T-helper 1 cell (primary cell): ENCODE data around the gene PRR18.

Source experiments
- DNase-seq, 5 donors: peaks; one replicate each; pipeline ENCODE4 v3.0.0-alpha.2; 2012 to 2020

PRR18 gene

DNA sequence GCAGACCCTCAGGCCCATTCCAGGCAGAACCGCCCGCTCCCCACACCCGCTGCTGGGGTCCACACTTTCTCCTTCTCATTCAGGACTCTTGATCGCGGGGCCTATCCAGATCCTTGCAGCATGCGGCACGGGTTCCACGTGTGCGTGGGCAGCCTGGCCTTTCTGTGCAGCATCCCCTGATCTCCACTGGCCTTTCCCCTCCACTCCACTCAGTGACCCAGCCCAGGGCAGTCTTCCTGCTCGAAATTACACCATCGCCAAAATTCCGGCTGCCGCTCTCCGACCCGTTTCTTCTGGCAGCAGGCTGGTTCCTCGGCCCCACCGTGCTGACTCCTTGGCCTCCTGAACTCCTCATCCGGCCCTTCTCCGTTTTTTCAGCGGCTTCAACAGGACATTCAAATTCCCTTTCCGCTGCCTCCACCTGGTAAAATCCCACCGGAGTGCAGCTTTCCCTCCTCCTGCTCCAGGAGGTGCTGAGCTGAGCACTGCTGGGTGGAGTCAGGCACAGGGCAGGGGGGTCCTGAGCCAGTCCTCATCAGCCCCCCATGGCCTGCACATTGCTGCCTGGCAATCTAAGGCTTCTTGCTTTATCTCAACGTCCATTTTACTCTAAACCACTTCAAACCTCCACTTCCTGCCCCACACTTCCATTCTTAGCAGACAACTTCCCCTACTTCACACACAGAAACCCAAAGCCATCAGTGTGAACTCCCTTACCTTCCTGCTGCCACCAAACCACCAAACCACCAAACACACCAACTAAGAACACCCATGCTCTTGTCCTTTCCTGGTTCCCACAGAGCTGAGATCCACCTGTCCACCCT lies 25.2 kb upstream of the PRR18 start:
- DNase-seq: peak in 2 of 5 donors; percentile 16 to 81

DNA sequence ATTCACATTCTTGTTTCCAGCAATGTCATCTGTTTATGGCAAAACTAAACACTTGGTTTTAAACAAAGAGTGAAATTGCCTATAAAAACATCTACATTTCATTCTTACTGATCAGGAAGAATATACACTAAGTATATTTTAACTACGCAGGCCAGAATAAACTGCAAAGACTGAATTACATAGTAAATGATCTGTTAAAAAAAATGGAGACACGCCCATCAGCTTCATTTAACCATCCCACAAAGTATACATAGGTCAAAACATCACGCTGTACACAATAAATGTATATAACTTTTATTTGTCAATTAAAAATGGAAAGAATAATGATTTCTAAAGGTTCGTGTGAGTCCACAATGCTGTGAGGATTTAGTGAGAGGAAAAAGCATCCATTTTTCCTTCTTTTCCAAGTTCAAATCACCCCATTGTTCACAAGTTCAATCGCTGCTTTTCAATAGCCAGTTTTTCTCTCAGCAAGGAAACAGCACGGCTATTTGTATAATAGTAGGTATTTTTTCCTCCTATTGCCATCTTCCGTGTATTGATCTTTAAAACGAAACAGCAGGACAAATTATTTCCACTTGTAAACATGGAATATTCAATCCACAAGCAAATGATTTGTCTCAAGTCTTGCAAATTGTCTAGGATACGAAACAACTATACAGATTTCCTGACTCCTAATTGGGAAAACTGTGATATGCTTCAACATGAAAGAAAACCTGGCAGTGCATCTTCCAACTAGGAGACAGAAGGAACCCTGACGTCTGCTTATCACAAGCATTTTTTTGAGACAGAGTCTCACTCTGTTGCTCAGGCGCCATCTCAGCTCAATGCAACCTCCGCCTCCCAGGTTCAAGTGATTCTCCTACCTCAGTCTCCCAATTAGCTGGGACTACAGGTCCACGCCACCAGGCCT lies 23.6 kb upstream of the PRR18 start:
- DNase-seq: no peak

DNA sequence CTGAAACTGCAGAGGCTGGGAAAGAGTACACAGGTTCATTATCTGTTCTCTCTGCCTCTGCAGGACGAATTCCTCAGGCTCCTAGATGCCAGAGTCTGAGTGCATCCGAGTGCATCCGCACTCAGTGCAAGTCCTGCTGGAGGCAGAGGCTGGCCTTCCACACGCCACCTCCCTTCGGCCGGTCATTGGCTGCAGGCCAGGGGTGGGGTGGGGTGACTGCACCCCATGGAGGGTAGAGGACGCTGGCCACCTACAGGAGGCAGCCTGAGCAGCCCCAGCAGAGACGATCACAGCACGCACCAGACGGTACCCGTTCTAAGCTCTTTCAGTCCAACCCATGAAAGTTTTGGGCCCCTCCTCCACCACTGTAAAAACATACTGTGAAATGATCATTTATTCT lies 22.4 kb upstream of the PRR18 start:
- DNase-seq: no peak

DNA sequence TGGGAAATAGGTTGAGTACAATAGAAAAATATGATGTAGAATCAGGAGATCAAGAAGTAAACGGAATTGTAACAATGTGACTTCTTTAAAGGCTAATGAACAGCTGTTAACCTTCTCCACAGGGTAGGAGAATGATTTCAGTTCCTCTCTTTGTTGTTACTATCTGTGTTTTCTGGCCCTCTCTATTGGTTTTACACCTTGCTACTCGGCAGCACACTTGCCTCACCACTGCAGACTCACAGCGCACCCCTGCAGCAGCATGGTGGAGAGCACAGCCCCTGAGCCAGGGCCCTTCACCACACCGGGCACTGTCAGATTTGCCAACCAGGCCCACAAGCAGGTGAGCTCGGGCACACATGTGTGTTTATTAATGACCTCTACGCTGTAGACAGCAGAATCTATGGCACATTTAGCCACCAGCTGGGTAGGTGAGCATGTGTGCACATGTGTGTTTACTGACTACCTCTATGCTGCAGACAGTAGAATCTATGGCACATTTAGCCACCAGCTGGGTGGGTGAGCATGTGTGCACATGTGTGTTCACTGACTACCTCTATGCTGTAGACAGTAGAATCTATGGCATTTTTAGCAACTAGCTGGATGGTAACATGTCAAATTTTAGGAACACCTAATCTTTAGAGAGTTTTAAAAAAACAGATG lies 17.3 kb upstream of the PRR18 start:
- DNase-seq: no peak

DNA sequence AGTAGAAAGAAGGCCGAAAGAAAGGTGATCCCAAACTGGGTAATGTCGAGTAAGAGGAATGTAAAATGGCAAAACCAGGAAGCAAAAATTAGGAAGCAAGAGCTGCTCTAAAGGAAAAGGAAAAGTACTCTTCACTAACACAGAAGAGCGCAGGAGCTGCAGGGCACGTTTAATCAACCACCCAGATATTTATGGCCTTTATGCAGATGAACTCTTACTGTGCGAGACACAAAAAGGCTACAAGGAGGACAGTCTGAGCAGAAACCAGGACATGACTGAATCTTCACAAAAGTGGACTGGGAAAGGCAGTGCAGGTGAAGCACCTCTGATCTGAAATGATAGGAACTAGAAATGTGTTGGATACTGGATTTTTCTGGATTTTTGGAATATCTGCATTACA lies 15.2 kb upstream of the PRR18 start:
- DNase-seq: no peak

DNA sequence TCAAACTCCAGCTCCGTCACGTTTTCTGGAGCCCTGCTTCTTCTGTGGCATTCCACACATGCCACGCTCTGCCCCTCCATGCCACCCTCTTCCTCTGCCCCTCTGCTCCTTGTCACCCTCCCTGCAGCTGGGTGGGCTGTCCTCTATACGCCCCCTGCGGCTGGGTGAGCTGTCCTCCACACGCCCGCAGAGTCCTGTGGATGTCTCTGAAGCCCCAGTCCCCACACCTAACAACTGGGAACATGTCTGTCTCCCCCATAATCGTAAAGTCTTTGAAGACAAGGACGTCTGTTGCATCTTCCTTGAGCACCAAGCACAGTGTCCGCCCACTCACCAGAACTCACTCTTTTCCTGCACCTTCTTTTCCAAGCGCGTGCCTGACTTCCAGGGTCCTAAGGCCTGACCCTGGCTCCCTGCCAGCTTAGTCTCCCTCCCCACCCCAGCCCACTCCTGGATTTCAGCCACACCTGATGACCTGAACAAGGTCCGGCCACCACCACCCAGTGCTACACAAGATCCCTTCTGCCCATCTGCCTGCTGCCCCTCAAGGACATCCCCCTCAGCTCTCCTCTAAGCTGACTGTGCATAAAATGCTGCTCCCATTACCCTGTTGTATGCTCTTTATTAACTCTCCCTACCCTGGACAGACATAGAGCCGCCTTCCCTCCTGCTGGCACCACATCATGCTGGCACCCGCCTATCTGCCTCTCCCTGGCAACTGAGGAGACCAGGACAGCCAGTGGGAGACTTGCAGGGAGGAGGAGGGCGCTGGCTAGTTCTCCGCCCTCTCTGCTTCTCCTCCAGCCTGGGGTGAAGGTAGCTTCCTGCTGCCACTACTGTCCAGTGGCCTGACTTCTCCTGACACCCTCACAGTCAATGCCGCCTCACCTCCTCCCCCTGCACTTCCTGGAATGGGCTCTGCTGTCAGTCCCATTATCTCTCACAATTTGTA lies 10.7 kb upstream of the PRR18 start:
- DNase-seq: no peak

DNA sequence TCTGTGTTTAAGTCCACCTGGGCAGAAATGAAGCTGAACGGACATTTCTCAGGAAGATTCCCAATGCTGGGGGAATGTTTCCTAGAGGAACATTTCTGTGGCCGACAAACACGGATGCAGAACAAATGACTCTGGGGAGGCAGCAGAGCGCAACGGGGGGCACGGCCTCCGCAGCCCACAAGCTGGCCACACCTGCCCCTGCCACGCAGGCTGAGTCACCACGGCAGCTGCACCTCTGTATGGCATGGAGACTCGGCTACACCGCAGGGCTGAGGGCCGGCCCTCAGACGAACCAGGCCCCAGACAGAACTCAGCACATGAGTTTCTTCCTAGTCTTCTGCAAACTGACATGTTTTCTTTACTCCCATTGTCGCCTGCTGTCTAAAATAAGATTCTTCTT lies 10.0 kb upstream of the PRR18 start:
- no peak for DNase-seq

DNA sequence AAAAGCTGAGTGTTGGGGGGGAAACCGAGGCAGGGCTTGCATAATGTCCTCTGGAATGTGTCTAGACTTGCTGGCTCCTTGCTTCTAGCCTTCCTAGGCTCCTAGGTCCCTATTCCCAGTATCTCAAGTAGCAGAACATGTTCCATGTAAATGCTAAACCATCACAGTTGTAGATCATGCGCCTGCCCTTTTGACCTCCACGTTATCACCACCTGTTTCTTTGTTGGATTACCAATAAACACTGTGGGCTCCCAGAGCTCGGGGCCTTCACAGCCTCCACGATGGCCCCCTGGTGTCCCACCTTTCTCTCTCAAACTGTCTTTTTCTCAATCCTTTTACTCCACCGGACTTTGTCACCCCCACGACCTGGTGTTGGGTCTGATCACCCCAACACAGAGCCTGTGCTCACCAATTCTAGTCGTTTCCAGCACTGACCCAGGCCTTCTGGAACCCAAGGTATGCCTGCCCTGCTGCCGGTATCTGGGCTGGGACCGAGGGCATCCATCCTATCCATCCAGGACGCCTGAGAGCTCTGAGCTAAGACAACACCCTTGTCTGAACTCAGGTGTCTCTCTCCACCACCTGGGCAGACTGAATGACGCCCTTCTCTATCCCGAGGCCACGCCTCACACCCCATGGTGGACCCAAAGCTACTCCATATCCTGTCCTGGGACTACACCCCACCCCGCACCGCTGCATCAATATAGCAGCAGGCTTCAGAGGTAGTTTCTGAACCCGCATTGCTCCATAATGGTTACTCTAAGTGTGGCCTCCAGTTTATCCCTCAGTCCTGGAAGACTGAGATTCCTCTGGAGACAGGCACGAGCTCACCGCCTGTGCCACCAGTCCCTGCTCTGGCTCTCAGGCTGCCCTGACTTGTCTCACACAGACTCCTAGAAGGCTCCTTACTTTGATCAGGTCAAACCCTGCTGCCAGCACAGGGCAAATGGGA lies 9.3 kb upstream of the PRR18 start:
- no peak for DNase-seq

DNA sequence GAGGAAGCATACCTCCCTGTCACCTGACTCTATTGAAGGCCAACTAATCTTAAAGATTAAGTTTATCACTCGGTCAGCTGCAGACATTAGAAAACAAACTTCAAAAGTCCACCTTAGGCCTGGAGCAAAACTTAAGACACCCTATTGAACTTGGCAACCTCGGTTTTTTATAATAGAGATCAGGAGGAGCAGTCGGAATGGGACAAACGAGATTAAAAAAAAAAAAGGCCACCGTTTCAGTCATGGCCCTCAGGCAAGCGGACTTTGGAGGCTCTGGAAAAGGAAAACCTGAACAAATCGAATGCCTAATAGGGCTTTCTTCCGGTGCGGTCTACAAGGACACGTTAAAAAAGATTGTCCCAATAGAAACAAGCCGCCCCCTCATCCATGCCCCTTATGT lies 7.2 kb upstream of the PRR18 start:
- no peak for DNase-seq

DNA sequence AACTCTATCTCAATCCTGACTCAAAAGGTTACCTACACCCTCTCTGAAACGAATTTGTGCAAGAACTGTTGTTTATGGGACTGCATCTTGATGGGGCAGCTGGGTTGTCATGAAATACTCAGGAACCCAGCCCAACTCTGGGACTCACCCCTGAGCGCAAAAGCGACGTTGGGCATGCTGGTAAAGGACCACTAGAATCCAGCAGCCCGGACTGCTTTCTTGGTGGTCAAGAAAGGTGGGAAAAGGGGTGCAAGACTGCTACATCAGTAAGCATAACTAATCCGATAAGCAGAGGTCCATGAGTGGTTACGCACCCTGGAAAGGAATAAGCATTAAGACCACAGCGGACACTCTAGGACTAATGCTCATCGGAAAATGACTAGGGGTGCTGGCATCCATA lies 6.3 kb upstream of the PRR18 start:
- no peak for DNase-seq

DNA sequence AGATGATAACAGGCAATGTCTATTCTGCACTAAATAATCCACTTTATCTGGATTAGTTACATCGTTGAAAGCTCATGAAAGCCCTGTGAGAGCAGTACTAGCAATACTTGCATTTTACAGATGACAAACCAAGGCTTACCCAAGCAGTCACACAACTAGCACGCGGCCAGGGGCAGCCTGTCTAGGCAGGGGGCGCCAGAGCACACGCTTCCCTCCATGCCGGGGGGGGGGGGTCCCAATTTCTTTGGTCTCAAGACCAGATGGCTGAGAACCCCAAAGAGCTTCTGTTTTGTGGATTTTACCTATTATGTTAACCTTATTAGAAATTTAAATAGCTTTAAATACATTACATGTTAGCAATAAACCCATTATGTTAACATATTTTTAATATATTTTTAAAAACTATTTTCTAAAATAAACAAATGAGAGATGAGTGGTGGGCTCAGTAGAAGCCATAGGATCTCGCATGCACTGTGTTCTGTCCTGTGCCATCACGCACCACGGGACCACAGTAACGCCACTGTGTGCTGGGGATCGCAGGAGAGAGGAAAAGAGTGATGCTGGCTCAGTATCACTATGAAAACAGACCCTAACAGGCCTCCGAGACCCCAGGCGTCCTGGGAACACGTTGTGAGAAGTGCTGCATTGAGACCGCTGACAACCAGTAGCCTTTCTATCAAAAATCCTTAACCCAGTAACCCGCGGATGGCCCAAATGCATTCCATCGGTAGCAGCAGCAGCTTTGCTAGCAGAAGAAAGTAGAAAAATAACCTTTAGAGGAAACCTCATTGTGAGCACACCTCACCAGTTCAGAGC lies 5.3 kb upstream of the PRR18 start:
- peak in 3 of 5 donors; percentile 8 to 46 (median 31) for DNase-seq

DNA sequence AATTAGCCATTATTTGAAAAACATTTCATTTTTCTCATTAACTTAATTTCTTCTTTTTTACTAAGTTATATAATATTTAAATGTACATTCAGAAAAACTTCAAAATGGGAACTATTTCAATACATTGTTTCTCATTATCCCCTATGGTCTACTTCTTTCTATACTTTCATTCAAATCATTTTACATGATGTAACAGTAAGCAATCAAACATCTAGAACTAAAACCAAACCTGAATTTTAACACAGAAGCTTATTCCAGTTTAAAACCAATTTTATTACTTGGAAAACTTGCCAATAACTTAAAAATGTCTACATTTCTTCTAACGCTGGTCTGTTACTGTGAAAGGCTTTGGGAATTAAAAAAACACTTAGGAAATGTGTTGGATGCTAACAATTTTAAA lies 4.6 kb upstream of the PRR18 start:
- no peak for DNase-seq

DNA sequence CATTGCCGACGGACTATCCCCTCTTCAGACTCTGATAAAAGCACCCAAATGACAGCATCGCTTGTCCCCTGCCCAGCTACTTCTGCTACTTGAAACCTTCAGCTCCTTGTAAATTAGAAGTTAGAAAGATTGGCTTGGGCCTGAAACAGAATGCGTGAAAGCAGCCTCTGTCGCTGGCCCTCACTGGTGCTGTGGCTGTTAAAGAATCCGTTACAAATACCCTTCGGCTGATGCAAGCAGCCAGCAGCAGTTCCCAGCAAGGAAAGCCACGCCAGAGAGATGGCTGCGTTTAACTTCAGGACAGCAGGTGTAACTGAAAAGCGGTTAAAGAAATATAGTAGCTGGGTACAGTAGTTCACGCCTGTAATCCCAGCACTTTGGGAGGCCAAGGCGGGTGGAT lies 2.4 kb upstream of the PRR18 start:
- DNase-seq: no peak

DNA sequence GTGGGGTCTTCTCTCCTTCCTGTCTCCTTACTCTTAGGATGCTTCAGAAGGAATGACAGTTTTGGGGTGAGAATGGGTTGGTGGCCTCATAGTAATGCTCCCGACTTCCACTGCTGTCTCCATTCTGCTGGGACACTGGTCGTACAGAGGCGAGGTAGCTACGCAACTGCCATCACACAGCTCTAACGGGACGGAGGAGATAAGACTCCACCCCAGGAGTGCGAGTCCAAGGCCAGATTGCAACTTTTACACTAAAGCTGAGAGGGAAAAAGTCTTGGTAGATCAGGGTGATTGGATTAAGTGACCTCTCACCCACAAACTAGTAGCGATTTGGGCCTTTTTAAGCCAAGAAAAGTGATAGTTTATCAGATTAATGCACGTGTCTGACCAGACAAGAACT lies 1.8 kb upstream of the PRR18 start:
- no peak for DNase-seq

DNA sequence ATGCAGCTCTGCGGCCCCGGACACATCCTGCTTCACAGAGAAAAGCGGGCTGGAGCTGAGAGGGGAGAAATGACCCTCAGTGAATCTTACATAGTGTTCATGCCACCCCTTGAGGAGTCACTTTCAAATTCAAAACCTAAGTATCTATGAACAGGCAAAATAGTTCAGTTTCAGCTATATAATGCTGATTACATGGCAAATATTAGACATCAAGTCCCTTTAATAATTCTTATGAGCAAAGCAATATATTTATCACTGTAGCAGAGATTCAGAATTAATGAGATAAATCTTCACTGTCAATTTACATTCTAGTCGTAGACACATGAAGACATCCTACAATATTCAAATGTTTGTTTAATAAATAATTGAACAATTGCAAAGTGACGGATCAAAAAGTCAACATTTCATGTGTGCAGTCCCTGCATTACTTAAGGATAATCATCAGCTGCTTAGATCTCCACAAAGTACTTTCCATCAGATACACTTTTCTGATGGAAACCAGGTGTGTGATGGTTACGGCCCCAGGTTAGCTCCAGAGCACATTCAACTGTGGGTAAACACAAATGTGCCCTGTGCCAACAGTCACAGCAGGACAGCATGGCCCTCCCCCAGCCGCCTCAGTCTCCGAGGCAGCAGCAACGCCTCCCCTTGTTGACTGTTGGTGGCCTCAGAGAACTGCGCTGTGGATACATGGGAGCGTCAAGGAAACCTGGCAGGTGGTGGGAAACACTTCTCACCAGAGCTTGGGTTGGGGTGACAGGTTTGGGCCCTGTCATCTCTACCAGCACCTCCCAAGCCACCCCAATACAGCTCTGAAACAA lies 787 bp upstream of the PRR18 start:
- DNase-seq: no peak

DNA sequence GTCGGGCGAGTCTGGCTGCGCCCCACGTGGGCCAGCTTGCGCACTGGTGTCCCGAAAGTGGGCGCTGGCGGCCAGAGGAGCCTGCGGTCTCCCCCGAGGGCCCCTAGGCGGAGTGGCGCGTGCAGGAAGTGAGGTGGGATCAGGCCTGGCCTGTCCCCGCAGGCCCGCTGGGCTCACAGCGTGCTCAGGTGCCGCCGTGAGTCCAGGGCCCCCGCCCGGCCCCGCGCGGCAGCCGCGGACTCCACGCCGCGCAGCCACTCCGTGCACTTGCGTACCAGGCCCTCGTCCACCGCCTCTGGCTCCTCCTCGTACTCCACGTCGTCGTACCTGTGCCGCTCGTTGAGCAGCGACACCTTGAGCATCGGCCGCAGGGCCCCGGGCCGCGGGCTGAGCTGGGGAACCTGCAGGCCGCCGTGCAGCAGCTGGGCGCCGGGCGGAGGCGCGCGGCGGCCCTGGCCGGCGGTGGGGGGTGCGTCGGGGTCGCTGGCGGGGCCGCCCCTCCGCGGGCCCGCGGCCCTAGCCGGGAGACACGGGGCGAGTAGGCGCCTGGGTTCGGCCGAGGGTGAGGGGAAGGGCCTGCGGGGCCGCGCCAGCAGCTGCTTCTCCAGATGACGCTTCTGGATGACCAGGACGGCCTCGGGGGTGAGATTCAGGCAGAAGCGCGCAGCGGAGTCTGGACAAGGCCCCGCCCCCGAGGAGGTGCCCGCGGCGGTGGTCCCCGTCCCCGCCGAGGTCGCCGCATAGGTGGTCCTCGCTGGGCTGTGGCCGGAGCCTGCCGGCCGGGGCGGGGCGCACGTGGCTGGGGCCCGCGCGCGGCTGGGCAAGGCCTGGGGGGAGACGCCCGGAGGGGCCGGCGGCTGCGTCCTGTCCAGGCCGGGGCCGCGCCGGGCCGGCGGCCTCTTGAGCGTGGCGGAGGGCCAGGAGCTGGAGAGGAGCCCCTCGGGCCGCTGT lies 835 bp downstream of the PRR18 start:
- DNase-seq: peak in 1 of 5 donors; percentile 11

DNA sequence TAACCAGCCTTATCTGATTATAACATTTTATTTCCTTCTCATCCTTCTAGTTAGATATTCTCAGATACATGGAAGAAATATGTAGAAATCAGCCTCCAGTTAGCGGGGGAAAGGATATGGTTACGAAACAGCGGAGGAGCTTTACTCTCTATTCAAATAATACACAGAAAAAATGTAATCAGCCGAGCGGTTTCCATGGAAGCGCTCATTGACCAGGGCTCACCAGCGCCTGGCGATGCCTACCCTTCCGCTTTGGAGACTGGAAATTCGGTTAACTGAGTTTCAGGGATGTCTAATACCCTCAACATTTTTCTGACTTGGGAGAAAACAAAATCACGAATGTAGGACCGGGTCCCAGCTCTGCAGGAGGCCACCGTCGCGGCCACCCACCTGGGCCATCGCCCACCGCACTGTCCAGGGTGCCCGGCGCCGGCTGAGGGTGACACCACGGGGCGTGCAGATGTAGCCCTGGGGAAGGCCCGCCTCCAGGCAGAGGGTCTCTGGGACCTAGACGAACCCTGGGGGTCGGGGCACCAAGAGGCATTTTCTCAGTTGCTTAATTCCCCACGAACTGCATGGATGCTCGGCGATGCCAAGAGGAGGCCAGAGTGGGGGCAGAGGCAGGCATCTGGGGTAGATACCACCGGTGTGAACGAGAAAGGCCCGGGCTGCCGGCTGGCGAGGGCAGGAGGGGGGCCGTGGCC lies 1.7 kb downstream of the PRR18 start:
- DNase-seq: no peak
